NCI-H1436 (cell line): ENCODE data around the gene STARD4.

Experiments
- DNase-seq: peaks from one replicate; lab custom pipeline; 2025; lab: John Stamatoyannopoulos, UW

Gene STARD4

GRCh38 chr5:111528056-111528455, 15.7 kb upstream of the STARD4 start:
- DNase-seq = no peak

DNA sequence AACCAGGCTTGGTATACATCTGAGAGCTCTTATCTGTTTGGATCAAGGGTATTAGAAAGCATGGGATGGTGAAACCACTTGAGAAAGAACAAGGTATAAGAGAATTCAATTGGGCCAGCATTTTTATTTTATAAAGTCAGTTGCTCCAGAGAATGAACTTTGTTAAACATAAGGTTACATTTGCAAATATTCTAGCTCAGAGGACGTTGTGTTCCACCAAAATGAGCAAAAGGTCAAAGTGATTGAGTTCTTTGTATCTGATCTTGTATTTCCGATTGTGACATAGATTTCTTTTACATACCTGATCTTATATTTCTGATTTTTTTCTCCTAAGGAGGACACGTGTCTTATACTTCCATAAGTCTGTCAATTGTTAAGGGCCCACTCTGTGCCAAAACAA, 8.6 kb upstream of the STARD4 start:
- no peak for DNase-seq

DNA sequence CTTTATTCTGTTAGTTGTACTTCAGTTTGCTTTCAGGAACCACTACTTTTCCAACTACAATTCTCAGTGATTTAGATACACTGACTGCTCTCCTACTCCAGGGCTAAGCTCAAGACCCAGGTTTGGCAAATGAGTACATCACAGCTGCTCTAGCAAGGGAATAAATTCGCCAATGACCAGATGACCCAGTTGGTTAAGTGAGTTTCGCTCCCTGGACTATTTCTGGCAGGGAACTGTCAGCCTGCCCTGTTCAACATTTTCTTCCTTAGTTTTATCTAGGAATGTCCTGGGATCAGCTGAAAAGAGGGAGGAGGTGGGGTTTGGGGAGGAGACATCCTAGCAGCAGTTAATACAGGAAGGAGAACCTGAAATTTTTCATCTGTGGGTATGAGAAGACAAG, 6.4 kb upstream of the STARD4 start:
- no peak for DNase-seq

- DNase-seq = no peak
Observed at GRCh38 chr5:111517853-111518501, 5.6 kb upstream of the STARD4 start.

GRCh38 chr5:111514087-111514486, 1.8 kb upstream of the STARD4 start:
- no peak for DNase-seq

- DNase-seq = no peak
Observed at GRCh38 chr5:111513131-111513520, 791 bp upstream of the STARD4 start.

GRCh38 chr5:111511831-111512374, 432 bp downstream of the STARD4 start:
- DNase-seq = no peak

DNA sequence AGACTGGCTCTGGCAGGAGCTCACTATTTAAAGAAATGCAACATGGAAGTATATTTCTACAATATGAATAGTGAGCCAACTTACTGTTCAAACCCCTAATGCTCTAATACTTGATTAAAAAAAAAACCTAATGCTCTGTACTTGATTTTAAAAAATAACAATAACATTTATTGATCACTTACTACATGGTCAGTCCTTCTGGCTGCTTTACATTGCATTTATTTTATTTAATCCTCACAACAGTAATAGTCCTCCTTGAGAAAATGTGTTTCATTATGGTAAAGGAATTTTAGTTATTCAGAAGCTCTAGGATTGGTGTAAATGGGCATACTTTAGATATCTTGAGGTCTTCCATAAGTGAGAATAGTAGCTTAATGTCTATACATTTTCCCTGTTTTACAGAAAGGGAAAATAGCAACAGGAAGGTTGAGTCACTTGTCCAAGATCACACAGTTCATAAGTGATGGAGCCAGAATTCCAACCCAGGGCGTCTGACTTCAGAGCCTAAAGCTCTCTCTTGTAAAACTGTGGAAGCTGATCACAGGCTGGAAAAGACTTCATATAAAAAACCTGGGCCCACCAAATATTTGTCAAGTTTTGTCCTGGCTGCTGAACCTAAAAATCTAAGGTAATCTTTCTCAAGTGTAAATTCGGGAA, 1.0 kb downstream of the STARD4 start:
- no peak for DNase-seq

GRCh38 chr5:111509119-111509518, 3.2 kb downstream of the STARD4 start:
- DNase-seq = no peak

DNA sequence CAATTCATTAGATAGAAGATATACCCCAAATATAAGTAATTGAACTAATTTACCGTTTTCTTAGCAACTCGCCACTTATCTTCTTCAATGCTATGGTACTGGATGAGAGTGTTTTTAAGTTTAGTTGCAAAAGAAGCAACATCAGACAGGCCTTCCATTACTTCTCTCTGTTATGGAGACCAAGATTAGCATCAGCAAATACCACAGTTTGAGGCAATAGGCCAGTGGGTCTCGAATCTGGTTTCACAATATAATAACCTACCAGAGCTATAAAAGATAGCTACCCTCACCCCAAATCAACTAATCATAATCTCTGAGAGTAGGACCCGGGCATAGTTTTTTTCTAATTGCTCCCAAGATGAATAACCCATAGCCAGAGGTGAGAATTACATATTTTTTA, 5.1 kb downstream of the STARD4 start:
- DNase-seq = no peak

DNA sequence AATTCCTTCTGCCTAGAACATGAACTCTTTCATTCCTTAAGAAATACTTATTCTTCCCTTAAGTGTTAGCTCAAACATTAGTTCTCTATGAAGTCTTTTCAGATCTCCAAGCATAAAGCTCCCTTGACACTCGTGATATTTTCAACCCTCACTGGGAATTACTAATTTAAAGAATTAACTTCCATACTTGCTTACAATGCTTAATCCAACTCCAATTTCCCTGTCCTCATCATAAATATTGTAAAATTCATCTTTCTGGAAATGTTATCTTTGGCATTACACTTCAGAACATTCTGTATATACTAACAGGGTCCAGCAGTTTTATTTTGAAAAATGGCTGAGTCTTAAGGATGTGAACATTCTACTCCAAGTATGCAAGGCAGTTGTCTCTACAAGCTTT, 7.2 kb downstream of the STARD4 start:
- DNase-seq = no peak

- DNase-seq = no peak
Observed at GRCh38 chr5:111502956-111503355, 9.4 kb downstream of the STARD4 start.

GRCh38 chr5:111498346-111498745, 14.0 kb downstream of the STARD4 start:
- DNase-seq = no peak

- DNase-seq = no peak
Observed at GRCh38 chr5:111495159-111495558, 17.2 kb downstream of the STARD4 start.

DNA sequence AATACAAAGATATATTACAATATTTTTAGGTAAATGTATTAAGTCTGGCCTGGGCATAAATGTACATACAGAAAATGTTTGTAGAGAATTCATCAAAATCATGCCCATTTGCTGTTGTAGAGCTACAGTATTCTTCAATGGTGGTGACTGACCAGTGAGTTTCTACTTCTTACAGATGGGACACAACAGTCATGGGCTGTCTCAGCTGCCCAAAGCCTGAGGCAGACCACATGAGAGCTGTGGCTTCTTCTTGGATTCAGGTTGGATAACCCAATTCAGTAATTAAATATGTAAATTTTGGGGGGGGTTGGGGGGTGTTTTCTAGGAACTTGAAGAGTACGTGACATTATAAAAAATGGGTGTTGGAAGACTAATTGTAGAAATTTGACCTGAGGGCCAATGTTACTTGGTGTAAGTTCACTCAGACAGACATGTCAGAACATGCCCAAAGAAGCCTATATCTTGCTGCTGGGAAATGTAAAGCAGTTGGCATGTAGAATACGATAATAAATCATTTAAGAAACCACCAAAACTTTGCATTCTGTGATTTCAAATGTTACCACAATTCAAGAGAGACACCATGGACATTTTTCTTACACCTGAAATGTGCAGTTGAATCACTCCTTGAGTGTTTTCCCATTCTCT, 17.9 kb downstream of the STARD4 start:
- DNase-seq = no peak

GRCh38 chr5:111493031-111493430, 19.3 kb downstream of the STARD4 start:
- no peak for DNase-seq

GRCh38 chr5:111488353-111488752, 24.0 kb downstream of the STARD4 start:
- DNase-seq = no peak

- DNase-seq = no peak
Observed at GRCh38 chr5:111486926-111487325, 25.4 kb downstream of the STARD4 start.

DNA sequence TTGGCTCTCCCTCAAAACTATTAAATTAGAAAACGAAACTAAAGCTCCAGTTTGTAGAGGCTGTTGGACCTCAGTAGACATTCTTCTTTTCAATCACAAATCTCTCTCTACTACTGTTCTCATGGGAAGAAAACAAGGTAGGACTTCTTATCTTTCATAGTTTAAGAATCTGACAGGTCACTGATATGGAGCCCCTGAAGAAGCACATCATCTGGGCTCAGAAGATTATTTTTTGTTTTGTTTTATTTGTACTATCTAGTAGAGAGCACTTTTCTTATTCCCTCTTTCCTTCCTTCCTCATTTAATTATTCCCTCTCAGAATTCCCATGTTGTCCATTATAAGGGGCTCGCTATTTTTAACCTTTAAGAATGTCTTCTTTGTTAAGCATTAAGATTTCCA, 26.3 kb downstream of the STARD4 start:
- DNase-seq = no peak

DNA sequence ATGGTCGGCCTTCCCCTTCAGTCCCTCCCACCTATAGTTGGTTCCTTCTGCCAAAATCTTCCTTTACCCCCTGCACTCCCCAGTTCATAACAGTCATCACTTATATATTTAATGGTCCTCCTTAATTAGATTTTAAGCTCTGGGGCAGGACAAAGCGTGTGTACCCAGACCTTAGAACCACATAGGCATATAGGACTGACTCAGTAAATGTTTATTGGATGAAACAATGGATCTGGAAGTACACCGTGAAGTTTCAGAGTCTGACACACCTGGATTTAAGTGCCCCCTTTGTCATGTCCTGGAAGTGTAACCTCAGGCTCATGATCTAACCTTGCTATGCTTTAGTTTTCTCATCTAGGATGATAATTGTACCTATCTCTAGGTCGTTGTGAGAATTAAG, 32.0 kb downstream of the STARD4 start:
- DNase-seq = no peak

GRCh38 chr5:111478898-111479297, 33.4 kb downstream of the STARD4 start:
- DNase-seq = no peak

DNA sequence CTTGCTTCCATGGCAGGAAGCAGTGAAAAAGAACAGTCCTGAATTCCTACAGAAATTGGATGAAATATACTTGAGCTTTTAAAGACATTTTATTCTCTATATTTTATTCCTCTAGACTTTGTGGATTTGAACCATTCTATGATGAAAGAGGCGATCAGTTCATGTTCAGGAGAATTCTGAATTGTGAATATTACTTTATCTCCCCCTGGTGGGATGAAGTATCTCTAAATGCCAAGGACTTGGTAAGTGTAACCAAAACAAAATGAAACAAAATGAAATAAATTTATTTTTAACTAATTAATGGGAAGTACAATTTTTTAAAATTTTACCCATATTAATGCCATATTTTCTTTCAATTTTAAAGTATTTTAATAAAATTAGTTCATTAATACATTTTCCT, 34.1 kb downstream of the STARD4 start:
- DNase-seq = peak; percentile 30

GRCh38 chr5:111472579-111472978, 39.8 kb downstream of the STARD4 start:
- no peak for DNase-seq
